ENCODE data around the gene CLGN.

CLGN gene

GRCh38 chr4:140373328-140374129 is 53.9 kb downstream of the CLGN start, which contains the start of gene SCOC:
SCOC (plus strand) TSS chr4:140373646; CDS start chr4:140379171, 5,525 bp downstream.
- DNase-seq = peak; percentile 100

GRCh38 chr4:140372751-140373327 is 54.6 kb downstream of the CLGN start:
- peak; percentile 26 for DNase-seq

DNA sequence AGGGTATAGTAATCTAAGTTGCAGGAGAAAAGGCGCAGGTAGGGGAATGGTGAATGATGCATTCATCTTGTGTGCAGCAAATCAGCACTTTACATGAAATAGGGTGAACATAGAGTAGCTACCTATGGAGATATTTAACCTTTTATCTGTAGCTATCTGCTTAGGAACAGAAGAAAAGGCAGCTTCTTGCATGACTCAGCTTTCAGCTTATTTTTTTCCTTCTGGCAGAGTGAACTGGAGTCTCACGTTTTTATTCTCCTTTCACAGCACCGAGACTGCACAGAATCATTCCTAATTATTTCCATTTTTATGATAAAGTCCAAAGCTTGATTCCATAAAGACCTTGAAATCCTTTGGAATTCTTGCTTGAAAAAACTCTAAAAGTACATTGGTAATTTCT is 58.8 kb downstream of the CLGN start:
- no peak for DNase-seq

DNA sequence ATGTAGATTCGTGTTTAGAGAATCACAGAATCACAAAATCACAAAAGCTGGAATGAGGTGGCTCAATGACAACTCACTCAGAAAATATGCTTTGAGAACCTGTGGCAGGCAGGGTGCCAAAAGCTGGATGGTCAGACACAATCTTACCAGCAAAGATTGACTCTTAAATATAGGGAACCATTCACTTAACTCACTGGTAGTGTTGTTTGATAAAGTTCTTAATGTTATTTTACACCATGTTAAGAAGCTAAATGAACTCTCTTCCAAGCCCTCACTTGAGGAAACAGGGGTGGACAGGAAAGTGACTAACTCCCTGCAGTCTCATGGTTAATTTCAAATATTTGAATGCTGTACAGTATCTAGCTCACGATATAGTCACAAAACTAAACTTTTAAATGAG is 59.7 kb downstream of the CLGN start:
- no peak for DNase-seq

DNA sequence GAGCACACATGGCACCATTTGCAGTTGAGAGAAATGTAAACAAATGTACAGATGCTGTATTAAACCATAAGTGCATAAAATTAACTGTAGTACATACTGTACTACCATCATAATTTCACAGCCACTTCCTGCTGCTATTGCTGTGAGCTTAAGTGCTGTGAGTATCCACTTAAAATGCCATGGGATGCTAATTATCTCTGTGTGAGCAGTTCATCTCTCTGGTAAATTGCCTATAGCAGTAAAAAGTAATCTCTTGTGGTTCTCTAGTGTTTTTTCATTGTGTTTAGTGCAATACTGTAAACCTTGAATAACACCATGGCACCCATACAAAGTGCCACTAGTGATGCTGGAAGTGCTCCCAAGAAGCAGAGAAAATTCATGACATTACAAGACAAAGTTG is 63.9 kb downstream of the CLGN start:
- no peak for DNase-seq

DNA sequence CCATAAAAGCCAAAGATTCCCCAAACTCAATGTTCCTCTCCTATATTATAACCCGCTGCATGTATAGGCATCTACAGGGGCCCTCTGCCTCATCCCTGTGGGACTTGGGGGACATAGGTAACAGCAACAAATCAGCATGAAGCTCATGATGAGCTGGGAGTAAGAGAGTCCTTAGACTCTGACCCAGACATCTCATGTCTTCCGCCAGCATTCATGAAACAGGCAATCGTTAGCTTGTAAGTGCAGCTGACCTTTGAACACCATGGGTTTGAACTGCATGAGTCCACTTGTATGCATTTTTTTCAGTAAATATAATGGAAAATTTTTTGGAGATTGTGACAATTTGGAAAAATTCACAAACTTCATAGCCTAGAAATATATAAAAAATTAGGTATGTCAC is 64.4 kb downstream of the CLGN start:
- DNase-seq = no peak

- DNase-seq = no peak
Observed at GRCh38 chr4:140361099-140361498, 66.3 kb downstream of the CLGN start.

DNA sequence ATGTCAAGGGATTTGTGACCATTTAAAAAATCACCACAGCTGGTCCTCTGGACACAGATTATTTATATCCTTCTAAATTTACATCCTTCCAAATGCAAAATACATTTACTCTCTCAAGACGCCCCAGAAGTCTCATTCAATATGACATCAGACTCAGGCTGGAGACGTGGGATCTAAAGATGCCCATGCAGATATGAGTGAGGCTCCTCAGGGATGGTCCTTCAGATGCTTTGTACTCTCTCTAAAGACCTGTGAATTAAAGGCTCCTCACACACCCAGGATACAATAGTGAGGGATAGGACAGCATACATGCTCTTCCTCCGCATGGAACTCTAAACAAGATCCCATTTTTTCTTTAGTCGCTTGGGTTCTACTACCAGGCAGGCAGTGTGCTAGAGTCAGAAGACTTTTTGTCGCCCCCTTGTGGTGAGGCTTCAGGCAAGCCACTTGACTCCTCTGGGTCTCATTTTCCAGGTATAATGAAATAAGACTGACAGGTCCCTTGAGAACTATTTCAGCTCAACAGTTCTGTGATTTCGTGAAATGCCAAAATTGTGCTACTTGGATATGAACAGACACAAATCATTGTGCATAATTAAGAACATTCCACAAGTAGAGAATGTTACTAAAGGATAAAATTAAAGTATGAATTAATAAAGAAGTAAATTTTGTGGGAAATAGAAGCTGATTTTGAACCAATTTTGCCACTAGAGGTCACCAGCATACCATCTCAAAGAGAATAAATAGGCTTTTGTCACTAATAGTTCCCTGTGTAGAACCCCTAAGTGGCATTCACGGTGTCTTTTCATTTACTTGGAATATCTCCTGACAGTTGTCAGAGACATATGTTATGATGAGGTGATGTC is 67.7 kb downstream of the CLGN start:
- DNase-seq = peak; percentile 65

- DNase-seq = no peak
Observed at GRCh38 chr4:140358281-140358680, 69.2 kb downstream of the CLGN start.

GRCh38 chr4:140357868-140358267 is 69.6 kb downstream of the CLGN start:
- no peak for DNase-seq

DNA sequence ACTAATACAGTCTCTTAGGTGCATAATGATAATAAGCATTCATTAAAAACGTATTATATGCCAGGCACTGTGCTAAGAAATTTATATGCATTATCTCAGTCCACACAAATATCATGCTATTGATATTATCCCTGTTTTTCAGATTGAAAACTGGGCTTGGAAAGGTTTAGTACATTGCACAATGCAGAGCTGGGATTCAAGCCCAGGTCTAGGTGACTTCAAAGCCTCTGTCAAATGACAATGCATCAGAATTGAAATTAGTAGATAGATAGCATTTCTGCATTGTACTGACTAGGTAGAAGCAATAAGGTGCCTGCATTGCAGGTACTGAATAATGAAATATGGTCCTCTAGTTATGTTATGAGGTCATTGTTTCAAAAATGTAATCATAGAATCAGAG is 72.2 kb downstream of the CLGN start:
- DNase-seq = no peak

GRCh38 chr4:140353786-140354185 is 73.7 kb downstream of the CLGN start:
- DNase-seq = no peak

- no peak for DNase-seq
Observed at GRCh38 chr4:140351093-140352075, 76.1 kb downstream of the CLGN start.

GRCh38 chr4:140349816-140350215 is 77.6 kb downstream of the CLGN start:
- no peak for DNase-seq

DNA sequence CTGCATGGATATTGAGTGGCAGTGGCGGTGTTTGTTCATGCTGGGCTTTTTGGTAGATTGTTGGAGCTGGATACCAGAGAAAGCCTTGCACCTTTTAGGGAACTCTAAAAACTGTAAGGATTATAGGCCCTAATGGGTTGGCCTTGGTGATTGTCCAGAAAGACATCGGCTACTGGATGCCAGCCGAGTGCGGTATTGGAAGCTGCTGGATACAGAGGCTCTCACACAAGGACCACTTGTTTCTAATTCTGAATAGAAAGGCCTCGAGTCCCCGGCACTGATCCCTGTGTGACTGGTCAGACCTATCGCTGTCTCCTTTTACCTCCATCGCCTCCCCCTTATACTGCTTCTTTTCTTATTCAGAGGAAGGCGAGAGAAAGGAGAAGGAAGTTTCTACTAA is 81.3 kb downstream of the CLGN start:
- DNase-seq = no peak

DNA sequence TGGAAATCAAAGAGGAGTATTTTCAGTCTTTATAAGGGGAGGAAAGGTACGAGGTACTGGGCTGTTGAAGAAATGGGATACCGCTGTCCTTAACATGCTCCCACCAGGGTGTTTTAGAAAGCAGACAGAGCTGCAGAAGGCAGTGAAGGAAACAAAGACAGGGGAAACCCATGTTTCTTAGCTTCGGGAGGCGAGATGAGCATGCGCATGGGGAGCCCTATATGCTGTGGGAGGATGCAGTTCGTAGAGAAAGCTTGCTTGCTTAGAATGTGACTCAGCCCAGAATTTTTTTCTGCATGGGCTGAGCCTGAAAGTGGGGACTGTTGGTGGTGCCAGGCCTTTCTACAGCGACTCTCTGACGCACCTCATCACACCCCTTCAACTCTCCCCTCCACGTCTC is 82.8 kb downstream of the CLGN start:
- DNase-seq = no peak

DNA sequence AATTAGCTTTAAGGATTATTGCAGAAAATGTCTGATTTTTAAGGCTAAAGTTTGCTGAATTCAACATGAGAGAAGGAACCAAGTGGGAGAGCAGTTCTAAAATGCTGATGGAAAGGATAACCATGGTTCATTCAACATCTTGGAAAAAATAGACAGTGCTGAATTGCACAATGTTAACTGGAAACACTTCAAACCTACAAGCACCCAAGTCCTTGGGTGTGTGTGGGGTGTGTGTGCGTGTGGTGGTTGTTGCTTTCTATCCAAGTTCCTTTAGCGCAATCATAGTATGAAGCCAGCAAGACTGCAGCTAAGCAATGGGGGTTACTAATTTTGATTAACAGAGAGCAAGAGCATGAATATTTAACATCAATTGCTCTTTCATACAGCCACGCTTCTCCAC is 83.3 kb downstream of the CLGN start:
- DNase-seq = no peak

- peak; percentile 30 for DNase-seq
Observed at GRCh38 chr4:140343303-140343702, 84.1 kb downstream of the CLGN start.

GRCh38 chr4:140342620-140343019 is 84.8 kb downstream of the CLGN start:
- DNase-seq = no peak
